ENCODE measurements around the gene SCYL3. TPM values are rescaled to one million over a fixed set of nuclear protein-coding genes. Genes with fewer than 3 reads are reported as not detected.
"Not testable (repeated sequence)": the region's sequence is repeated elsewhere in the genome, so short reads cannot be mapped to it uniquely, and the experiment has no call there.

The SCYL3 gene
- total RNA-seq, 1 donor from 2014 or later, result 18.9 TPM

DNA sequence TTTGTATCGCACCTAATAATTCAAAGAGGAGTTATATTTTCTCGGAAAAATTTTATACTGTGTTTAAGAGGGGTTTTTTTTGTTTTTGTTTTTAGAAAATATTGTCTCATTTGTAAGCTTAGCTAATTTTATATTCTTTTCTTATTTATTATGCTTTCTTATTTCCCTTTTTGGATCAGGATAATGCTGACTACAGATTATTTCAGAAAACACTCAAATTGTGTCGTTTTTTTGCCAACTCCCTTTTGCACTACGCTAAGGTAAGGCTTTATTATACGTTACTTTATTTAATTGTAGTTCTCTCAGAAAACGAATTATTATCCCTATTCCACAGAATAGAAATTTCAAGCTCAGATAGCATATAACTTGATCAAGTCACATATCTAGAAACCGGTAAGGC lies 72.2 kb downstream of the SCYL3 start:
- no peak for DNase-seq (ENCODE audit: low spot score)

DNA sequence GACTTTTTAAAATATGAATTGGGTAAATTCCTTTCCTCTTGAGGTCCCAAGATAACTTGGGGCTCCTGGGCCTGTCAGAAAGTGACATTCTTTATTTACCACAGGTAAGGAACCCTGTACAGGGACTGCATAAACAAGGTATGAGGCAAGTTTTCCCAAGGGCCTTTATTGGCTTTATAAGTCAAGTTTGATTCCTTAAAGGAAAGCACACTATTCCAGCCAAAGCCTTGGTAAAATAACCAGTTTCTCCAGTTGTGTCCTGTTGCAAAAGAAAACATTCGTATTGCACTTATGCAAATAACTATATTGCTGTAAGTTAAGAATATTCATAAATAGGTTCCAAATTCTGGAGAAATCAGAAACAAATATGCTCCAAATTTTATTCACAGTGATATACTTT lies 77.1 kb downstream of the SCYL3 start:
- DNase-seq (ENCODE audit: low spot score), result no peak

DNA sequence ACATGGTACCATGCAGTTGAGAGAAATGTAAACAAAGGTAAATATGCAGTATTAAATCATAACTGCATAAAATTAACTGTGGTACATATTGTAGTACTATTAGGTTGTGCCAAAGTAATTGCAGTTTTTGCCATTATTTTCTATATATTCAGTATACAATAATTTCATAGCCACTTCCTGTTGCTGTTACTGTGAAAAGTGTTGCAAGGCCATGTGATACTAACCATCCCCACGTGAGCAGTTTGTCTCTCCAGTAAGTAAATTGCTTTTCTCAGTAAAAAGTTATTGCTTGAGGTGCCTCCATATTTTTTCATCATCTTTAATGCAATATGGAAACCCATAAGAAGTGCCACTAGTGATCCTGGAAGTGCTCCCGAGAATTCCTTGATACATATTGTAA lies 79.4 kb downstream of the SCYL3 start:
- no peak for DNase-seq (ENCODE audit: low spot score)

DNA sequence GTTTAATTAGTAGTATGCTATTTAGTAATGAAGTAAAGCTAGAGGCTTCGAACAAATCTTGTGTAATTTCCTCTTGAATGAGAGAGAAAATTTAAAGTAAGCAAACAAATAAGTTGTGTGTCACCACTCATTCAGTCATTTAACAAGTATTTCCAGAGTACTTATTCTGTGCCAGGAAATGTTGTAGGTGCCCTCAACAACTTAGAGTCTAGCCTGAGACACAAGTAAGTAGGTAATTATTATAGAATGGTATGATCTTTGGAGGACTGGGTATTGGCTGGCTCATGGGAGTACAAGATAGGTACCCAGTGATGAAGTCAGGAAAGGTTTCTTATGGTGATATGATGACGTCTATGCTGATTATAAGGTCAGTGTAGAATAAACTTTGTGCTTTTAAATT lies 81.6 kb downstream of the SCYL3 start:
- DNase-seq (ENCODE audit: low spot score), result no peak

DNA sequence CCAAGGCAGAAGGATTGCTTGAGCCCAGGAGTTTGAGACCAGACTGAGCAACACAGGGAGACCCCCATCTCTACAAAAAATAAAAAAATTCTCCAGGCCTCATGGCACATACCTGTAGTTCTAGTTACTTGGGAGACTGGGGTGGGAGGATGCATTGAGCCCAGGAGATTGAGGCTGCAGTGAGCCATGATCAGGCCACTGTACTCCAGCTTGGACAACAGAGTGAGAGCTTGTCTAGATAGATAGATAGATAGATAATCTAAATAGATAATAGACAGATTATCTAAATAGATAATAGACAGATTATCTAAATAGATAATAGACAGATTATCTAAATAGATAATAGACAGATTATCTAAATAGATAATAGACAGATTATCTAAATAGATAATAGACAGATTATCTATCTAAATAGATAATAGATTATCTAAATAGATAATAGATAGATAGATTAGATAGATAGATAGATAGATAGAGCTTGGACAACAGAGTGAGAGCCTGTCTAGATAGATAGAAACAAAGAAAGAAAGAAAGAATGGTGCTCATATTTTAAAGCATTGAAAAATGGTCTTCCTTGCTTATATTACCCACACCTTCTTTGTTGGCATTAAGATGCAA lies 82.2 kb downstream of the SCYL3 start:
- not testable (repeated sequence) for DNase-seq (ENCODE audit: low spot score)

DNA sequence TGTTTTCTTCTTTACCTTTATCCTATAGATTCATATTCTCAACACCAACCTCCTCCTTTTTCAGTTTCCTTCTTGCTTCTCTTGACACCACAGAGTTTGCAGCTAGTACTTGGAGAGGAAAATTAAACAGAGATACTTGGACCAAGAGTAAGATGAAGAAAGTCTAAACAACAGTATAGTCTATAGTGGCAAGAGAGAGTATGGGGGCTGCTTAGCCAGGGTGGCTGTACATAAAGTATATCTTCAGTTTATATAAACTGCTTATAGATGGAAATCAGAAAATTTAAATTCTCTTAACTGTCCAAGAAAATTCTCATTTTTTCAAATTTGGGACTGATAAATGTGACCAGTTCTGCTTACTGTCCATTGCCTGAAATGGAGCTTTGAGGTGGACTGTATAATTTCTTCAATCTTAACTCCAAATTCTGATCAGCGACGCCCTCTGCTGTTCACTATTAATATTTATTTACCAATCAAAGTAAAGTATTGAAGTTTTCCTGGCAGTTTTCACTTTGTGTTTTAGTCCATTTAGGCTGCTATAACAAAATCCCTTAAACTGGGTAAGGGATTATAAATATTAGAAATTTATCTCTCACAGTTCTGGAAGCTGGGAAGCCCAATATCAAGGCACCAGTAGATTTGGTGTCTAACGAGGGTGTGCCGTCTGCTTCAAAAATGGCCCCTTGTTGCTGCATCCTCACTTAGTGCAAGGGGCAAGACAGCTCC lies 84.2 kb downstream of the SCYL3 start:
- DNase-seq (ENCODE audit: low spot score), result no peak

DNA sequence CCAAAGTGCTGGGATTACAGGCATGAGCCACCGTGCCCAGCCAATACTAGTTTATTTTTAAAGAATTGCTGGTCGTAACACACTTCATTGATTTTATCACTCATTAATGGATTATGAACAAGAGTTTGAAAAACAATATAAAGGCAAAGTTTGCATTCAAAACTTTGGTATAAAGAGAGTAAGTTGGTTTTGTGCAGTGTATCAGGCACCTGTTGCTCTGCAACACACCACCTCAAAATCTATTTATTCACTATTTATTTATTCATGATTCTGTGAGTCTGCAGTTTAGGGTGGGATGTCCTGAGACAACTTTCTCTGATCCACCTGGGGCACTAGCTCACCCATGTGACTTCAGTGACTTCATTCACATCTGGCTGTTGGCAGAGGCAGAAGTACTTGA lies 88.8 kb downstream of the SCYL3 start:
- DNase-seq (ENCODE audit: low spot score), result no peak

DNA sequence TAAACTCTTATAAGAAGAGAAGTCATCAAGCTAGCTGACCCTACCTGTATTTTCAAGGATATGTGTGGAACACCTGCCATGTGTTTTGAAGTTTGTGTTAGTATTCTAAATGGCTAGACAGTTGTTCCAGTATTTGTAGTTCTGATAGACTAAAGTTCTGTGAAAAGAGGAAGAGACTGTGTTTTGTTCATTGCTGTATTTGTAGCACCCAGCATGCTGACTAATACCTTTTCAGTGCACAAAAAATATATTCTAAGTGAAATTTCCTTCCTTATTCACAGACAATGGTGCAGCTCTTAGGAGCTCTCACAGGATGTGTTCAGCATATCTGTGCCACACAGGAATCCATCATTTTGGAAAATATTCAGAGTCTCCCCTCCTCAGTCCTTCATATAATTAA lies 90.8 kb downstream of the SCYL3 start:
- no peak for DNase-seq (ENCODE audit: low spot score)

Other genes with a start within 250 kb of the SCYL3 start
- gene SELL, start 182.3 kb downstream of the SCYL3 start, total RNA-seq, result 5.6 TPM
- gene SELE, start 159.8 kb downstream of the SCYL3 start, total RNA-seq, result 0.95 TPM
- gene METTL18, start 99.0 kb downstream of the SCYL3 start, total RNA-seq, result 4.9 TPM
- 29.5 TPM for gene KIFAP3, start 180.8 kb upstream of the SCYL3 start, total RNA-seq

Data from mucosa of gallbladder (tissue), 1 donor.